CD4-positive, alpha-beta T cell treated with Interleukin-4 for 4 hours (primary cell): ENCODE results near the gene C16orf89.
"Not testable (repeated sequence)": the region's sequence is repeated elsewhere in the genome, so short reads cannot be mapped to it uniquely, and the experiment has no call there.

Experiments used
- DNase-seq: peaks from one replicate; pipeline ENCODE4 v3.0.0-alpha.2; 2020

C16orf89 gene

GRCh38 chr16:5059386-5060072, 6.2 kb downstream of the C16orf89 start:
- no peak for DNase-seq

- no peak for DNase-seq
Measured at GRCh38 chr16:5058476-5058875, 7.3 kb downstream of the C16orf89 start.

- peak; percentile 33 for DNase-seq
Measured at GRCh38 chr16:5056352-5056751, 9.4 kb downstream of the C16orf89 start.

- DNase-seq: no peak
Measured at GRCh38 chr16:5054876-5055865, 10.6 kb downstream of the C16orf89 start.

GRCh38 chr16:5046914-5047313, 18.8 kb downstream of the C16orf89 start:
- DNase-seq: no peak

- no peak for DNase-seq
Measured at GRCh38 chr16:5045499-5046115, 20.1 kb downstream of the C16orf89 start.

- DNase-seq: not testable (repeated sequence)
Measured at GRCh38 chr16:5044581-5044980, 21.2 kb downstream of the C16orf89 start.

- DNase-seq: no peak
Measured at GRCh38 chr16:5044011-5044540, 21.7 kb downstream of the C16orf89 start.

- DNase-seq: no peak
Measured at GRCh38 chr16:5042574-5043171, 23.1 kb downstream of the C16orf89 start.

GRCh38 chr16:5041600-5042133, 24.1 kb downstream of the C16orf89 start:
- DNase-seq: no peak

- no peak for DNase-seq
Measured at GRCh38 chr16:5040451-5040850, 25.3 kb downstream of the C16orf89 start.

GRCh38 chr16:5036228-5037156, 29.3 kb downstream of the C16orf89 start:
- DNase-seq: no peak

GRCh38 chr16:5035909-5036227, 29.9 kb downstream of the C16orf89 start:
- DNase-seq: no peak

GRCh38 chr16:5034167-5034523, 31.6 kb downstream of the C16orf89 start:
- no peak for DNase-seq

- DNase-seq: peak; percentile 86
Measured at GRCh38 chr16:5033256-5034166, 32.2 kb downstream of the C16orf89 start, which contains the start of gene NAGPA. Gene NAGPA, minus strand, starts transcription at chr16:5033935. Its CDS starts 21 bp downstream, at chr16:5033914.

- no peak for DNase-seq
Measured at GRCh38 chr16:5032748-5033167, 33.0 kb downstream of the C16orf89 start.

GRCh38 chr16:5031601-5032000, 34.2 kb downstream of the C16orf89 start:
- no peak for DNase-seq

- DNase-seq: no peak
Measured at GRCh38 chr16:5030251-5030870, 35.4 kb downstream of the C16orf89 start.

- no peak for DNase-seq
Measured at GRCh38 chr16:5028950-5029475, 36.7 kb downstream of the C16orf89 start.
